ENCODE data around the gene ZNF668. TPM values are rescaled to one million over a fixed set of nuclear protein-coding genes. Genes with fewer than 3 reads are reported as not detected.

The ZNF668 gene
- total and polyA plus RNA-seq, 2 experiments from 2014 or later, result 6.2 to 13.1 TPM

DNA sequence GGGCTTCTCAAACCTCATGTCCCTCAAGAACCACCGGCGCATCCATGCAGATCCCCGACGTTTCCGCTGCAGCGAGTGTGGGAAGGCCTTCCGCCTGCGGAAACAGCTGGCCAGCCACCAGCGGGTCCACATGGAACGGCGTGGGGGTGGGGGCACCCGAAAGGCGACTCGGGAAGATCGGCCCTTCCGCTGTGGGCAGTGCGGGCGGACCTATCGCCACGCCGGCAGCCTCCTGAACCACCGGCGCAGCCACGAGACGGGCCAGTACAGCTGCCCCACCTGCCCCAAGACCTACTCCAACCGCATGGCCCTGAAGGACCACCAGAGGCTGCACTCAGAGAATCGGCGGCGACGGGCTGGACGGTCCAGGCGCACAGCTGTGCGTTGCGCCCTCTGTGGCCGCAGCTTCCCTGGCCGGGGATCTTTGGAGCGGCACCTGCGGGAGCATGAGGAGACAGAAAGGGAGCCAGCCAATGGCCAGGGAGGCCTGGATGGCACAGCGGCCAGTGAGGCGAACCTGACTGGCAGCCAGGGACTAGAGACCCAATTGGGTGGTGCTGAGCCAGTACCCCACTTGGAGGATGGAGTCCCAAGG, 6.1 kb upstream of the ZNF668 start:
- Histone ChIP-seq H3K36me3 (ENCODE audit: insufficient read depth) (peaks cover 7% of the 10 kb centered on the region; the same call in 1 of the 2 replicates), H3K27me3 (ENCODE audit: insufficient read depth) (no peaks in the 10 kb centered on the region), H3F3A (replicated peaks; ENCODE audit: low read depth) (no peaks in the 10 kb centered on the region), H2AFZ (no peak overlapping the region), H3K4me2 (no peak overlapping the region), H3K4me3 (no peak overlapping the region), H3K27ac (ENCODE audit: low read depth) (no peak overlapping the region), H3K79me2 (replicated peaks; ENCODE audit: insufficient read depth) (peaks cover 17% of the 10 kb centered on the region), H3K4me1 (ENCODE audit: insufficient read depth) (peaks cover under 1% of the 10 kb centered on the region; the same call in 1 of the 2 replicates), H4K20me1 (replicated peaks; ENCODE audit: insufficient read depth) (no peaks in the 10 kb centered on the region; the same call in 1 of the 2 replicates), H3K9me2 (ENCODE audit: insufficient read depth) (no peaks in the 10 kb centered on the region)
- H3K36me3 Mint-ChIP-seq (ENCODE audit: low read depth), result peaks cover 56% of the 10 kb centered on the region
- H3K27ac Mint-ChIP-seq, result no peak overlapping the region
- no peak for ATAC-seq
- peaks cover under 1% of the 10 kb centered on the region; the same call in 1 of the 3 replicates for H3K4me1 Mint-ChIP-seq
- H3K9me3 Mint-ChIP-seq, result no peaks in the 10 kb centered on the region
- H3K4me3 Mint-ChIP-seq, result no peak overlapping the region
- peak; percentile 18 for DNase-seq (ENCODE audit: low spot score)
- H3K27me3 Mint-ChIP-seq (ENCODE audit: insufficient read depth, low read depth, poor library complexity), result peaks cover 8% of the 10 kb centered on the region
- TF ChIP-seq, protein P1, sequence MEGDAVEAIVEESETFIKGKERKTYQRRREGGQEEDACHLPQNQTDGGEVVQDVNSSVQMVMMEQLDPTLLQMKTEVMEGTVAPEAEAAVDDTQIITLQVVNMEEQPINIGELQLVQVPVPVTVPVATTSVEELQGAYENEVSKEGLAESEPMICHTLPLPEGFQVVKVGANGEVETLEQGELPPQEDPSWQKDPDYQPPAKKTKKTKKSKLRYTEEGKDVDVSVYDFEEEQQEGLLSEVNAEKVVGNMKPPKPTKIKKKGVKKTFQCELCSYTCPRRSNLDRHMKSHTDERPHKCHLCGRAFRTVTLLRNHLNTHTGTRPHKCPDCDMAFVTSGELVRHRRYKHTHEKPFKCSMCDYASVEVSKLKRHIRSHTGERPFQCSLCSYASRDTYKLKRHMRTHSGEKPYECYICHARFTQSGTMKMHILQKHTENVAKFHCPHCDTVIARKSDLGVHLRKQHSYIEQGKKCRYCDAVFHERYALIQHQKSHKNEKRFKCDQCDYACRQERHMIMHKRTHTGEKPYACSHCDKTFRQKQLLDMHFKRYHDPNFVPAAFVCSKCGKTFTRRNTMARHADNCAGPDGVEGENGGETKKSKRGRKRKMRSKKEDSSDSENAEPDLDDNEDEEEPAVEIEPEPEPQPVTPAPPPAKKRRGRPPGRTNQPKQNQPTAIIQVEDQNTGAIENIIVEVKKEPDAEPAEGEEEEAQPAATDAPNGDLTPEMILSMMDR (conservative IDR thresholded peaks at IDR 0.05; ENCODE audit: low read depth in 2 of 2), result 0 out of 4 replicates have a peak, but pooled peaks of 1 of the 2 experiments have one; percentile 1
- TF ChIP-seq ZNF114 (CRISPR knock-in tag; IDR thresholded peaks at IDR 0.05), result no peak
- TF ChIP-seq ZNF331 (CRISPR knock-in tag; IDR thresholded peaks at IDR 0.05; ENCODE audit: low read depth), result no peak

DNA sequence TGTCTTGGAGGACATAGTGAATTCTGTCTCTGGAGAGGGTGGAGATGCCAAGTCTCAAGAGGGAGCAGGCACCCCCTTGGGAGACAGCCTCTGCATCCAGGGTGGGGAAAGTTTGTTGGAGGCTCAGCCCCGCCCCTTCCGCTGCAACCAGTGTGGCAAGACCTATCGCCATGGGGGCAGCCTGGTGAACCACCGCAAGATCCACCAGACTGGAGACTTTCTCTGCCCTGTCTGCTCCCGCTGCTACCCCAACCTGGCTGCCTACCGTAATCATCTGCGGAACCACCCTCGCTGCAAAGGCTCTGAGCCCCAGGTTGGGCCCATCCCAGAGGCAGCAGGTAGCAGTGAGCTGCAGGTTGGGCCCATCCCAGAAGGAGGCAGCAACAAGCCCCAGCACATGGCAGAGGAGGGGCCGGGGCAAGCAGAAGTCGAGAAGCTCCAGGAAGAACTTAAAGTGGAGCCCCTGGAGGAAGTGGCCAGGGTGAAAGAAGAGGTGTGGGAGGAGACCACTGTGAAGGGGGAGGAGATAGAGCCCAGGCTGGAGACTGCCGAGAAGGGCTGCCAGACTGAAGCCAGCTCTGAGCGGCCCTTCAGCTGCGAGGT, 5.4 kb upstream of the ZNF668 start:
- Histone ChIP-seq H2AFZ (no peak overlapping the region), H3K27me3 (ENCODE audit: insufficient read depth) (no peaks in the 10 kb centered on the region), H3K36me3 (ENCODE audit: insufficient read depth) (peaks cover 7% of the 10 kb centered on the region; the same call in 1 of the 2 replicates), H3K79me2 (replicated peaks; ENCODE audit: insufficient read depth) (peaks cover 20% of the 10 kb centered on the region), H3K4me2 (no peak overlapping the region), H4K20me1 (replicated peaks; ENCODE audit: insufficient read depth) (no peaks in the 10 kb centered on the region; the same call in 1 of the 2 replicates), H3K9me2 (ENCODE audit: insufficient read depth) (no peaks in the 10 kb centered on the region), H3K4me3 (no peak overlapping the region), H3F3A (replicated peaks; ENCODE audit: low read depth) (no peaks in the 10 kb centered on the region), H3K4me1 (ENCODE audit: insufficient read depth) (peaks cover 4% of the 10 kb centered on the region; the same call in 1 of the 2 replicates), H3K27ac (ENCODE audit: low read depth) (no peak overlapping the region)
- peaks cover 56% of the 10 kb centered on the region for H3K36me3 Mint-ChIP-seq (ENCODE audit: low read depth)
- DNase-seq (ENCODE audit: low spot score), result no peak
- H3K4me3 Mint-ChIP-seq, result no peak overlapping the region
- H3K9me3 Mint-ChIP-seq, result no peaks in the 10 kb centered on the region
- TF ChIP-seq, protein P1 (conservative IDR thresholded peaks at IDR 0.05; ENCODE audit: low read depth in 2 of 2), result peak in 1 of 2 experiments; percentile 28; a peak in 1 of 4 replicates
- TF ChIP-seq, protein P2, sequence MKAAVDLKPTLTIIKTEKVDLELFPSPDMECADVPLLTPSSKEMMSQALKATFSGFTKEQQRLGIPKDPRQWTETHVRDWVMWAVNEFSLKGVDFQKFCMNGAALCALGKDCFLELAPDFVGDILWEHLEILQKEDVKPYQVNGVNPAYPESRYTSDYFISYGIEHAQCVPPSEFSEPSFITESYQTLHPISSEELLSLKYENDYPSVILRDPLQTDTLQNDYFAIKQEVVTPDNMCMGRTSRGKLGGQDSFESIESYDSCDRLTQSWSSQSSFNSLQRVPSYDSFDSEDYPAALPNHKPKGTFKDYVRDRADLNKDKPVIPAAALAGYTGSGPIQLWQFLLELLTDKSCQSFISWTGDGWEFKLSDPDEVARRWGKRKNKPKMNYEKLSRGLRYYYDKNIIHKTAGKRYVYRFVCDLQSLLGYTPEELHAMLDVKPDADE (IDR thresholded peaks at IDR 0.05), result no peak
- peak; percentile 9; the same call in 1 of the 3 replicates for ATAC-seq
- H3K27me3 Mint-ChIP-seq (ENCODE audit: insufficient read depth, low read depth, poor library complexity), result peaks cover 11% of the 10 kb centered on the region
- no peak overlapping the region for H3K27ac Mint-ChIP-seq
- H3K4me1 Mint-ChIP-seq, result peaks cover 7% of the 10 kb centered on the region
